Measurements from ENCODE around the gene WDFY3.

DNA sequence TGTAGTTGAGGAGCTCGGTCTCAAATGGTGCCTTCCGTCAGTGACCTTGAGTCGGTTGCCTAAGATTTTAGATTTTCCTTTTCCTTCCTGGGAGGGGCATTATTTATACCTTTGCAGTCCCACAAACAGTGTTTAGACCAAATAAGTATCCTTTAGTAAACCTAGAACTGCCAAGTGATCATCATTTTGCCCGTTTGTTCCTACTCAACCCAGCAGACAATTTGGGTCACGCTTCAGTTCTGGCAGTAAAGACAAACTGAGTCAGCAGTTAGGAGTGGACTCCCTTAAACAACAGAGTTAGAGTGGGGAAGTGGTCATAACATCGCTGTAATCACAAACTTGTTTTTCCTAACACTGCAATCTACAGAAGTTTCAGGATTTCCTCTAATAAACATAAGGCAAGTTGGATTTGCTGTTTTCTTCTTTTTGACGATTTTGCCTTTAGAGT lies 777 bp upstream of the WDFY3 start:
- TF ChIP-seq, protein P1, sequence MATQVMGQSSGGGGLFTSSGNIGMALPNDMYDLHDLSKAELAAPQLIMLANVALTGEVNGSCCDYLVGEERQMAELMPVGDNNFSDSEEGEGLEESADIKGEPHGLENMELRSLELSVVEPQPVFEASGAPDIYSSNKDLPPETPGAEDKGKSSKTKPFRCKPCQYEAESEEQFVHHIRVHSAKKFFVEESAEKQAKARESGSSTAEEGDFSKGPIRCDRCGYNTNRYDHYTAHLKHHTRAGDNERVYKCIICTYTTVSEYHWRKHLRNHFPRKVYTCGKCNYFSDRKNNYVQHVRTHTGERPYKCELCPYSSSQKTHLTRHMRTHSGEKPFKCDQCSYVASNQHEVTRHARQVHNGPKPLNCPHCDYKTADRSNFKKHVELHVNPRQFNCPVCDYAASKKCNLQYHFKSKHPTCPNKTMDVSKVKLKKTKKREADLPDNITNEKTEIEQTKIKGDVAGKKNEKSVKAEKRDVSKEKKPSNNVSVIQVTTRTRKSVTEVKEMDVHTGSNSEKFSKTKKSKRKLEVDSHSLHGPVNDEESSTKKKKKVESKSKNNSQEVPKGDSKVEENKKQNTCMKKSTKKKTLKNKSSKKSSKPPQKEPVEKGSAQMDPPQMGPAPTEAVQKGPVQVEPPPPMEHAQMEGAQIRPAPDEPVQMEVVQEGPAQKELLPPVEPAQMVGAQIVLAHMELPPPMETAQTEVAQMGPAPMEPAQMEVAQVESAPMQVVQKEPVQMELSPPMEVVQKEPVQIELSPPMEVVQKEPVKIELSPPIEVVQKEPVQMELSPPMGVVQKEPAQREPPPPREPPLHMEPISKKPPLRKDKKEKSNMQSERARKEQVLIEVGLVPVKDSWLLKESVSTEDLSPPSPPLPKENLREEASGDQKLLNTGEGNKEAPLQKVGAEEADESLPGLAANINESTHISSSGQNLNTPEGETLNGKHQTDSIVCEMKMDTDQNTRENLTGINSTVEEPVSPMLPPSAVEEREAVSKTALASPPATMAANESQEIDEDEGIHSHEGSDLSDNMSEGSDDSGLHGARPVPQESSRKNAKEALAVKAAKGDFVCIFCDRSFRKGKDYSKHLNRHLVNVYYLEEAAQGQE (IDR thresholded peaks at IDR 0.05; ENCODE audit: low read depth) = no peak
- TF ChIP-seq TAF1 (IDR thresholded peaks at IDR 0.05; ENCODE audit: low read depth) (no peak), USF1 (IDR thresholded peaks at IDR 0.05) (no peak), MAX (IDR thresholded peaks at IDR 0.05) (no peak), ZBTB7A (IDR thresholded peaks at IDR 0.05; ENCODE audit: low read depth) (no peak)
